ENCODE measurements around the gene ZNF880.
A peak's percentile ranks its signal among the peaks of the same experiment; 100 is the strongest.
"Not testable (repeated sequence)": the region's sequence is repeated elsewhere in the genome, so short reads cannot be mapped to it uniquely, and the experiment has no call there.

The ZNF880 gene

DNA sequence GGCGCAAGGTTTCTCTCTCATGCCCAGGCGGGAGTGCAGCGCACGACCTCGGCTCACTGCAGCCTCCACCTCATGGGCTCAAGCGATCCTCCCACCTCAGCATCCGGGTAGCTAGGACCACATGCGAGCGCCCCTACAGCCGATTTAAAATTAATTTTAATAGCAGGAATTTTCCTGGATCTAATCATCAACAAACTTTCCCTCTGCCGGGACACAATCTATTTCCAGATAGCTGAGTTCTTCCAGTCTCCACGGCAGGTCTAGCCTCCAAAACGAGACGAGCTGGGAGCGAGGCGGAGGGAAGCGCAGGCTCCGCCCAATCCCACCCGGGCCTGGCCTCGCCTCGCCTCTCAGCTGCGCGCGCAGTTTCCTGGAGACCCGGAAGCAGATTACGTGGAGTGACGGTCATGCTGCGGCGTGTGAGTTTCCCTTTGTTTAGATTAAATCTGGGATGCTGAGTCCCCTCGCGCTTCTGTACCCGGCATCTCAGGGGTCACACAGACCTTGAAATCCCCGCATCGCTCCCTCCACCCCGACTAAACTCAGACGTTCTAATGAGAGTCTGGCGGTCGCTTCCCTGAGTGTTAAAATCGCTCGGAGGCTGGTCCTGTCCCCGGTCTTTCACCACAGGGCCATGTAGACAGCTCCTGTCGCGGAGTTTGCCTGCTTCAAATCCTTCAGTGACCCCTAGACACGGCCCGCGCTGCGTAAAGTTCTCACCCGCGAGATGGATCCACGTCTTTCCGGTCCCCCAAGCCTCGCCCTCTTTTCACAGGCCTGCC lies at the start of gene ZNF880:
Gene ZNF880 (plus strand): TSS at position 365 of the 782 bp plus-strand sequence. CDS start 43 bp downstream, at position 408.
- peak; percentile 69 for DNase-seq (ENCODE audit: low read depth, low spot score)

DNA sequence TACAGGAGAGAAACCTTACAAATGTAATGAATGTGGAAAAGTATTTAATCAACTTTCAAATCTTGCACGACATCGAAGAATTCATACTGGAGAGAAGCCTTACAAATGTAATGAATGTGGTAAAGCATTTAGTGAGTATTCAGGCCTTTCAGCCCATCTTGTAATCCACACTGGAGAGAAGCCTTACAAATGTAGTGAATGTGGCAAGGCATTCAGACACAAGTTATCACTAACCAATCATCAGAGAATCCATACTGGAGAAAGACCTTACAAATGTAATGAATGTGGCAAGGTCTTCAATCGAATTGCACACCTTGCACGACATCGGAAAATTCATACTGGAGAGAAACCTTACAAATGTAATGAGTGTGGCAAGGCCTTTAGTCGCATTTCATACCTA lies 47.3 kb upstream of the ZNF880 start:
- DNase-seq (ENCODE audit: low read depth, low spot score): no peak

DNA sequence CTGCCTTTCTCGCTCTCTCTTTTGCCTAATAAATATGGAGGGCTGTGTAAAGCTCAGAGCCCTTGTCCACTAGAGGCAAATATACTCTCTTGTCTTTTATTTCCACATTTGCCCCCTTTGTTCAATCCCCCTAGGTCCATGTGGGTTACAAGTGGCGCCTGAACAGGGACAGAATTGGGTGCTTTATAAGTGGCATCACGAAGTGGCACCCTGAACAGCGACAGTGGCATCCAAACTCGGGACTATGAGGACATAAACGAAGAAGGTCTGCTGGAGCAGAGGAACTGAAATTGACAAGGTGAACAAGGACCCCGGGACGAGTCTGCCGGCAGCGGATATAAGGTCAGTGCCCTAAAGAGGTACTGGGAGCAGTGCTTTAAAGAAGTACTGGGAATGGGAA lies 38.0 kb upstream of the ZNF880 start:
- no peak for DNase-seq (ENCODE audit: low read depth, low spot score)

DNA sequence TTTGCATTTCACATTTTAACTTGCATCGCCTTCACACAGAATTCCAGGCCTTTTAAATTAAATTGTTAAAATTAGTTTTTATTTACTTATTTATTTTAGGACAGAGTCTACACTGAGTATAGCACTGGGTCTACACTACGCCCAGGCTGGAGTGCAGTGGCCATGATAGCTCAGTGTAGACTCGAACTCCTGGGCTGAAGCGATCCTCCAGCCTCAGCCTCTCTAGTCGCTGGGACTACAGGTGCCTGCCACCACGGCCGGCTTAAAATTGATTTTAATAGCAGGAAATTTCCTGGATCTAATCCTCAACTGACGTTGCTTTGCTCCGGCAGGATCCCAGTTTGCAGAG lies 34.0 kb upstream of the ZNF880 start:
- no peak for DNase-seq (ENCODE audit: low read depth, low spot score)

DNA sequence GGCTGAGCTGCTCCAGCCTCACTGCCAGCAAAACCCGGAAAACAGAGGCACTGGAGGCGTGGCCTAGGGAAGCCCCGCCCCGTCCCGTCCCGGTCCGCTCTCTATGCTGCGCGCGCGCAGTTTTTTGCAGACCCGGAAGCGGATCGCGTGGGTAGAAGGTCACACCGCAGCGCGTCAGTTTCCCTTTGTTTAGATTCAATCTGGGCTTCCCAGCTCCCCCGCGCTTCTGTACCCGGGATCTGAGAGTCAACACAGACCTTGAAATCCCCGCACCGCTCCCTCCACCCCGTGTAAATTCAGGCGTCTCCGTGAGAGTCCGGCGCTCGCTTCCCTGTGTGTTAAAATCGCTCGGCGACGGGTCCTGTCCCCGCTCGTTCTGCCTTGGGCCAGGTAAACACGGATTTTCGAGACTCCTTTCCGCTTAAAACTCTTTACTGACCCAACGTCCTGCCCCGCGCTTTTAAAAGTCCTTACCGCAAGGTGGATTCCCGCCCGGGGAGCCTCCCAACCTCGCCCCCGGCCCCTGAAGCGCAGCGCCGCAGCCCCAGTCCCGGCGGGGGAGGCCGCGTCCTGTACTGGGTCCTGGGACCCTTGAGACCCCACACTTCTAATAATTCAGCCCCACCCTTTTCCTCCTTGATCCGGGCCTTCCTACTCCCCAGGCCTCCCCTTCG lies 33.5 kb upstream of the ZNF880 start, which contains the start of gene ZNF610:
Gene ZNF610 (plus strand): TSS at position 127 of the 674 bp plus-strand sequence. CDS start 12,930 bp downstream, outside the sequence.
- DNase-seq (ENCODE audit: low read depth, low spot score): peak; percentile 18

DNA sequence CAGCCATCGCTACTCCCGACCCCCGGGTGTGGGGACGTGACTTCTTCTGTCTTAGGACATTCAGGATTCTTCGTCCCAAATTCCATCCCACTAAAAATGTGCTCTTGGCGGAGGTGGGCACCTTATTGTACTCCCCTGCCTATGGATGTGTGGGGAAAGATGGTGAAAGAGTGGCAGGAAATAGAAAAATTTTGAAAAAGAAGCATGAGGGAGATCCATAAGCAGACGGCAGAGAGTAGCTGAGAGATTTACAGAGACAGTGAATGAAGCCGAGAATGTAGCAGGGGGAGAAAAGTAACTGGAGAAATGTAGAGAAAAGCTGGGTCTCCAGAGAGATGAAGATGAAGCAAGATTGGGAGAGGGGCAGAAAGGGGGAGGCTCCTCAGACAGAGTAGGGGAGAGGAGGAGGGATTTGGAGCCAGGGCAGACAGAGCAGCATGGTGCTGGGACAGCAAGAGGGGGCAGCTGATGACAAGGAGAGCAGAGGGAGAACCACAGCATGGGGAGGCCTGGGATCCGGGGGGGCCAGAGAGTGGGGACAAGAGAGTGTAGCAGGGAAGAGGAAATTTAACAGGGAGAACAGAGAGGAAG lies 32.8 kb upstream of the ZNF880 start:
- no peak for DNase-seq (ENCODE audit: low read depth, low spot score)

DNA sequence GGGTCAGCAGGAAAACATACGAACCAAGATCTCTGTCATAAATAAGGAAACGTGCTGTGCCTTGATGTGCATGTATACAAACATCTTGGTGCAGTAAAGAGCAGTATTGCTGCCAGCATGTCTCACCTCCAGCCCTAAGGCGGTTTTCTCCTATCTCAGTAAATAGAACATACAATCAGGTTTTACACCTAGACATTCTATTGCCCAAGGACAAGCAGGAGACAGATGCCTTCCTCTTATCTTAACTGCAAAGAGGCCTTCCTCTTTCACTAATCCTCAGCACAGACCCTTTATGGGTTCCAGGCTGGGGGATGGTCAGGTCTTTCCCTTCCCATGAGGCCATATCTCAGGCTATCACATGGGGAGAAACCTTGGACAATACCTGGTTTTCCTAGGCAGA lies 30.7 kb upstream of the ZNF880 start:
- not testable (repeated sequence) for DNase-seq (ENCODE audit: low read depth, low spot score)

DNA sequence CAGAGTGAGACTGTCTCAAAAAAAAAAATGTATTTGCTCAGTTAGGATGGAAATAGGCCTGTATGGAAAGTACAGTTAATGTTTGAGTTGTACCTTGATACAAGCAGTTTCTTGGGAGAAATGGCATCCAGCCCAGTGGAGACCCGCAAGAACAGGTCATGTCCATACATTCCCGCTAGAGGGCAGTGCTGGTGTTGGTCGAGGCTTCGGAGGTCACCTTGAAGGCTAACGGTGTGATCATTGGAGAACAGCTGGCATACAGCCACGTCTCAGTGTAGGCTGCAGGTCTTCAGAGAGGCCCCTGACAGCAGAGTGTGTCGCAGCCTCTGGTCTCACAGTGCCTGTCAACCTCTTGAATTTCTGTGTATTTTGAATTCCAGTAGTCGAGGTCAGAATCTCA lies 26.2 kb upstream of the ZNF880 start:
- no peak for DNase-seq (ENCODE audit: low read depth, low spot score)

DNA sequence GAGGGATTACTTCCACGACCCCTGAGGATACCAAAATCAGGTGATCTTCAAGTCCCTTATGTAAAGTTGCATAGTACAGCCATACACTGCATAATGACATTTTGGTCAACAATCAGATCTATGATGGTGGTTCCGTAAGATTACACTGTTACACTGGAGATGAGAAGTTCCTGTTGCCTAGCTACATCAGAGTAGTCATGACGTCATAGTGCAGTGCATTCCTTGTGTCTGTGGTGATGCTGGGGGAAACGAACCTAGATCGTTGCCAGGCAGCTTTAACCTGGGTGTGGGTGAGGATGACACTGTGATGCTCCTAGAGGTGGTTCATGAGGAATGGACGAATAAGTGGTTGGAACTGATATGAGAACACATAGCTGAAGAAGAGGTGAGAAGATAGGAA lies 24.6 kb upstream of the ZNF880 start:
- no peak for DNase-seq (ENCODE audit: low read depth, low spot score)

DNA sequence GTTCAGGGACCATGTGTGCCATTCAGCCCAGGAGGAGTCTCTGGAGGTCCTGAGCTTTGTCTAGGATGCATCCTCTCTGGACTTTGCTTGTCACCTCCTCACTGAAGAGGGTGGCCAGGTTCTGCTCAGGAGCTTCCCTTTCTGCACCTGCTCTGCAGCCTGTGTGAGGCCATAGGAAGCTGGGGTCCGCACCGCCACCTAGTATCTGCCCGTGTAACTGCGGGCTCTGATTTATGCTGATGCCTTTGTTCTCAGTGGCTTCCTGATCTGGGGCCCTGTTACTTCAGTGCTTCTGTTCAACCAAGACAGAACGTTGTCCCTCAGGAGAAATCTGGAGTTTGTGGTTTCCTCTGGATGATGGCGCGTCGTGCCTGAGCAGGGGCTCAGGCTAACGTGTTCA lies 18.2 kb upstream of the ZNF880 start:
- DNase-seq (ENCODE audit: low read depth, low spot score): no peak

DNA sequence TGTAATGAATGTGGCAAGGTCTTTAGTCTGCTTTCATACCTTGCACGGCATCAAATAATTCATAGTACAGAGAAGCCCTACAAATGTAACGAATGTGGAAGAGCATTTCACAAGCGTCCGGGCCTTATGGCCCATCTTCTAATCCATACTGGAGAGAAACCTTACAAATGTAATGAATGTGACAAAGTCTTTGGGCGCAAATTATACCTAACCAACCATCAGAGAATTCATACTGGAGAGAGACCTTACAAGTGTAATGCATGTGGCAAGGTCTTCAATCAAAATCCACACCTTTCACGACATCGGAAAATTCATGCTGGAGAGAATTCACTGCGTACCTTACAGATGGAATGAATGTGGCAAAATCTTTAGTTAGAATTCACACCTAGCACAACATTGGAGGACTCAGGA lies 3.3 kb upstream of the ZNF880 start:
- no peak for DNase-seq (ENCODE audit: low read depth, low spot score)

DNA sequence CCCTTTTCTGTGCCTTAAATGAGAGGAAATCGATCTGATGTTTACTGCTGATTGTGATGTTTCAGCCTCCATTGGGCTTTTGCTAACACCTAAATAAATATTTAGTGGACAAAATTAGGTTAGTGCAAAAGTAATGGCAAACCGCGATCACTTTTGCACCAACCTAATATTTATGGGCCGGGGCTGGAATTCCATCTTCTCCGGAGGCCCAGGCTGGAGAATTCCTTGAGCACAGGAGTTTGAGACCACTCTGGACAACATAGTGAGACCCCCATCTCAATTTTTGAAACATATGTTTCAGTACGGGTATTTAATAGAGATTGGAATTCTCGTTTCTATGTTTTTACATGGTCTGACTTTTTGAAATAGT lies 603 bp downstream of the ZNF880 start:
- DNase-seq (ENCODE audit: low read depth, low spot score): no peak

DNA sequence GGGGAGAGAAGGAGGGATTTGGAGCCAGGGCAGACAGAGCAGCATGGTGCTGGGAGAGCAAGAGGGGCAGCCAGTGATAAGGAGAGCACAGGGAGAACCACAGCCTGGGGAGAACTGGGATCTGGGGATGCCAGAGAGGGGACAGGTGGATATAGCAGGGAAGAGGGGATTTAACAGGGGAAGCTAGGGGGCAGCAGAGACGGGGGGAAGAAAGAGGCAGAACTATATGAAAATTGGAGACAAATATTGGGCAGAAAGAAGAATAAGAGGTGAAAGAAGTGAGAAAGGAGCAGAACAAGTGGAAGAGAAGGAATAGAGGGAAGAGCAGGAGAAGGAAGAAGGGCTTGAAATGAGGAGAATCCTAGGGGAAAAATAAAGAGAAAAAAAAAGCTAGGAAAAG lies 21.4 kb downstream of the ZNF880 start:
- DNase-seq (ENCODE audit: low read depth, low spot score): no peak

DNA sequence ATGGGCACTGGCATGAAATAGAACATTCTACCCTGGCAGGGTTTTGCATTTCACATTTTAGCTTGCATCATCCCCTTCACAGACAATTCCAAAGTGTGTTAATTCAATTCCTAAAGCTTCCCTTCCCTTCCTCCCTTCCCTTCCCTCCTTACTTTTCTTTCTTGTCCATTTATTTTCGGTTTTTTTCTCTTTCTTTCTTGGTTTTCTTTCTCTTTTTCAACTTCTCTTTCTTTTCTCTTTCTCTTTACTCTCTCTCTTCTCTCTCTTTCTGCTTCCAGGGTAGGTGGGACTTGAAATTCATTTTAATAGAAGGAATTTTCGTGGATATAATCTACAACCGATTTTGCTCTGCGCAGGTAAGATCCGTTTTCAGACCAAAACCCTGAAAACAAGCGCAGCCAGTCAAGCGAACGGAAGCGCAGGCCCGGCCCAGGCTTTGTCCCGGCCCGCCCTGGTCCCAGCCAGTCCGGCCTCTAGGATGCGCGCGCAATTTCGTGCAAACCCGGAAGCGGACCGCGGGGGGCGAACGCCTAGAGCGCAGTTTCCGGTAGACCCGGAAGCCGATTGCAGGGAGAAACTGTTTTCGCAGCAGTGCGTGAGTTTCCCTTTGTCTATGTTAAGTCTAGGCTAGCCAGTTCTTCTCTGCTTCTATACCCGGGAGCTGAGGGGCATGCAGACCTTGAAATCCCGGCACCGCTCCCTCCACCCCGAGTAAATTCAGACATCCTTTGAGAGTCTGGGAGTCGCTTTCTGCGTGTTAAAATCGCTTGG lies 27.8 kb downstream of the ZNF880 start, which contains the start of gene ZNF528:
Gene ZNF528 (plus strand): TSS at position 540 of the 771 bp plus-strand sequence. CDS start 4,165 bp downstream, outside the sequence.
- peak; percentile 72 for DNase-seq (ENCODE audit: low read depth, low spot score)

DNA sequence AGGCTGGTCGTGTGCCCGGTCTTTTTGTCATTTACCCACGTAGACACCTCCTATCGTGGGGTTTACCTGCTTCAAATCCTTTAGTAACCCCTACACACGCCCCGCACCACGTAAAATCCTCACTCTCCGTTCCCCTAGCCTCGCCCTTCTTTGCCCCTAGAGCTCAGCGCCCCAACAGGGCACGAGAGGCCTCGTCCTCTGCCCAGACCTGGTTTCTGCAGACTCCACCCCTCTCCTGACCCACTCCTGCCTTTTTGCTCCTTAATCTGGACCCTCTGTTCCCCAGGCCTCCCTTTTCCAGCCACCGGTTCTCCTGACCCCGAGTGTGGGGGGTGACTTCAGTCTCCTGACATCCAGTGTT lies 28.3 kb downstream of the ZNF880 start:
- DNase-seq (ENCODE audit: low read depth, low spot score): no peak

DNA sequence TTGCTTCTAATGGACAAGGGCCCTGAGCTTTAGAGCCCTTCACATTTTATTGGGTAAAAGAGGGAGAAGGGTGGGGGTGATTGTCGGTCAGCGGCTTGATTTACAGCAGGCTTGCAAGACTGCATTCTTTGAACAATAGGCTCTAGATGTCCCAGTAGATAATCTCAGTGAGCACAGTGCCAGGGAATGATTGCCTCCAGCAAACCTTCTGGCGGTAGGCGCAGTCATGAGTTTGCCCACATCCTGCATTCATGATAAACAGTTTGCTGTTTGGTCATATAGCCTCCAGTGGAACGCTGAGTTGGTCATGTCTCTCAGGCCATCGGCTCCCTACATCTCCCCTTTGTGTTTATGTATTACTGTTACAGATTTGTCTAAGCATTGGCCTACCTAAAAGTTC lies 40.6 kb downstream of the ZNF880 start:
- no peak for DNase-seq (ENCODE audit: low read depth, low spot score)

DNA sequence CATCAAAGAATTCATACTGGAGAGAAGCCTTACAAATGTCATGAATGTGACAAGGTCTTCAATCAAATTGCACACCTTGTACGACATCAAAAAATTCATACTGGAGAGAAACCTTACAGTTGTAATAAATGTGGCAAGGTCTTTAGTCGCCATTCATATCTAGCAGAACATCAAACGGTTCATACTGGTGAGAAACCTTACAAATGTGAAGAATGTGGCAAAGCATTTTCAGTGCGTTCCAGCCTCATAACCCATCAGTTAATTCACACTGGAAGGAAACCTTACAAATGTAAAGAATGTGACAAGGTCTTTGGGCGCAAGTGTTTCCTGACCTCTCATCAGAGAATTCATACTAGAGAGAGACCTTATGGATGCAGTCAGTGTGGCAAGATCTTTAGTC lies 46.0 kb downstream of the ZNF880 start:
- no peak for DNase-seq (ENCODE audit: low read depth, low spot score)

DNA sequence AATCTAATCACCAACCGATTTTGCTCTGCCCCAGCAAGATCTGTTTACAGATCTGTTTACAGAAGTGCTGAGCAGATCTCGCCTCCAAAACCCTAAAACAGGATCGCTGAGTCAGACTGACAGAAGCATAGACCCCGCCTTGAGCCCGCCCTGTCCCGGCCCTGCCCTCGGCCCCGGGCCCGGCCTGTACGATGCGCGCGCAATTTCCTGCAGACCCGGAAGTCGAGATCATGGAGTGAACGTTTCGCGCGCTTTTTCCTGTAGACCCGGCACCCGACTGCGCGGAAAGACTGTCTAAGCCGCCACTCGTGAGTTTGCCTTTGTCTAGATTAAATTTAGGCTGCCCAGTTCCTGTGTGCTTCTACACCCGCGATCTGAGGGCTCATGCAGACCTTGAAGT lies 59.2 kb downstream of the ZNF880 start, which contains the start of gene ZNF534:
Gene ZNF534 (plus strand): TSS at position 212 of the 400 bp plus-strand sequence. CDS start 2,327 bp downstream, outside the sequence.
- no peak for DNase-seq (ENCODE audit: low read depth, low spot score)
